ENCODE data around the gene SLAIN2. TPM values are rescaled to one million over a fixed set of nuclear protein-coding genes. Genes with fewer than 3 reads are reported as not detected.
A peak's percentile ranks its signal among the peaks of the same experiment; 100 is the strongest.

The SLAIN2 gene
- total RNA-seq, 2 experiments from 2014 or later = 46.3 to 47.0 TPM

GRCh38 chr4:48331577-48332330 is 9.6 kb upstream of the SLAIN2 start:
- ATAC-seq (ENCODE audit: poor library complexity) (no peak), DNase-seq (peak in 2 of 14 experiments; percentile 16 to 27)
- no peak for TF ChIP-seq CTCF (IDR thresholded peaks at IDR 0.05)
- no peaks in the 10 kb centered on the region for H3K4me1 ChIP-seq (ENCODE audit: insufficient read depth, low read length)
- Mint-ChIP-seq H3K4me1 (ENCODE audit: low read depth) (no peaks in the 10 kb centered on the region), H3K27ac (no peak overlapping the region), H3K27me3 (no peaks in the 10 kb centered on the region), H3K9me3 (no peaks in the 10 kb centered on the region), H3K4me3 (no peak overlapping the region), H3K36me3 (ENCODE audit: low read depth) (no peaks in the 10 kb centered on the region)
- H3K4me3 ChIP-seq (ENCODE audit: low read length) = no peak overlapping the region
- CTCF ChIA-PET = no interaction called here
- H3K9me3 ChIP-seq (ENCODE audit: control insufficient read depth in 1 of 2, insufficient read depth in 1 of 2, low read length in 2 of 2) = no peaks in the 10 kb centered on the region
- H3K36me3 ChIP-seq (ENCODE audit: insufficient read depth, low read length) = no peaks in the 10 kb centered on the region
- POLR2A ChIA-PET = no interaction called here
- H3K27me3 ChIP-seq (ENCODE audit: control insufficient read depth in 1 of 2, insufficient read depth in 2 of 2, low read length in 2 of 2) = peaks cover 0 to 6% of the 10 kb centered on the region in 2 experiments
- intact Hi-C loops (cut with DNase I, micrococcal nuclease) = loop anchor here in 1 of 2 experiments (10.0 kb wide), 1 partner anchor 867 kb away; the partner anchor contains the start of gene COMMD8
- H3K27ac ChIP-seq (ENCODE audit: low read depth in 1 of 2, low read length in 2 of 2) = no peak overlapping the region

DNA sequence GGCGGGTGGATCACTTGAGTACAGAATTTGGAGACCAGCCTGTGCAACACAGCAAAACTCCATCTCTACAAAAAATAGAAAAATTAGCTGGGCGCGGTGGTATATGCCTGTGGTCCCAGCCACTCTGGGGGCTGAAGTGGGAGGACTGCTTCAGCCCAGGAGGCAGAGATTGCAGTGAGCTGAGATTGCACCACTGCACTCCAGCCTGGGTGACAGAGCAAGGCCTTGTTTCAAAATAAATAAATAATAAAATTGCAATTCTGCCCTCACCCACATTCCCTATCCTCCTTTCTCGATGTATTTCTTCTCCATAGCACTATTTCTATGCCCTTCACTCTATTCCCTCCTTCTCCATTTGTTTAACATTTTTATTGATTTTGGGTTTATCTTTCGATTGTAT is 8.7 kb upstream of the SLAIN2 start:
- Mint-ChIP-seq H3K9me3 (no peaks in the 10 kb centered on the region), H3K36me3 (ENCODE audit: low read depth) (no peaks in the 10 kb centered on the region), H3K4me3 (no peak overlapping the region), H3K27ac (no peak overlapping the region), H3K4me1 (ENCODE audit: low read depth) (no peaks in the 10 kb centered on the region), H3K27me3 (no peaks in the 10 kb centered on the region)
- DNase-seq (no peak), ATAC-seq (ENCODE audit: poor library complexity) (no peak)
- Histone ChIP-seq H3K4me3 (ENCODE audit: low read length) (no peak overlapping the region), H3K36me3 (ENCODE audit: insufficient read depth, low read length) (no peaks in the 10 kb centered on the region), H3K9me3 (ENCODE audit: control insufficient read depth in 1 of 2, insufficient read depth in 1 of 2, low read length in 2 of 2) (no peaks in the 10 kb centered on the region), H3K27me3 (ENCODE audit: control insufficient read depth in 1 of 2, insufficient read depth in 2 of 2, low read length in 2 of 2) (peaks cover 0 to 6% of the 10 kb centered on the region in 2 experiments), H3K4me1 (ENCODE audit: insufficient read depth, low read length) (no peaks in the 10 kb centered on the region), H3K27ac (ENCODE audit: low read depth in 1 of 2, low read length in 2 of 2) (no peak overlapping the region)
- ChIA-PET CTCF (no interaction called here), POLR2A (no interaction called here)
- intact Hi-C loops (cut with DNase I, micrococcal nuclease) = loop anchor here in 1 of 2 experiments (10.0 kb wide), 1 partner anchor 868 kb away; the partner anchor contains the start of gene COMMD8
- no peak for TF ChIP-seq CTCF (IDR thresholded peaks at IDR 0.05)

DNA sequence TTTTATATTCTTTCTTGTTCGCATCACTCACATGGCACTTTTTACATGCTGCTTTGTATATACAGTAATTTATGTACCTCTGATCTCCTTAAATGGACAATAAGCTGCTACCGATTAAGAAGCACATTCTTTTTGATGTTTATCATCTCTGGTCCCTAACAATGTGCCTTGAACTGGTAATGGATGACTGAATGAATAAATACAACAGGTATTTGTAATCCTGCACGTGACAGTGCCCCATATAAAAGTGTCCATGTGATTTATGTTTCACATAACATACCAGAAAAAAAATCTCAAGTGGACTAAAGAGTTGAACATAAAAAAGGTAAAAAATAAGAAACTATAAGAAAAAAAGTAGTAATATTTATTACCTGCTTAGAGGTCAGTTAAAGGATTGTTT is 7.7 kb upstream of the SLAIN2 start:
- H3K4me3 Mint-ChIP-seq = no peak overlapping the region
- no peak for TF ChIP-seq CTCF (IDR thresholded peaks at IDR 0.05)
- Histone ChIP-seq H3K27ac (ENCODE audit: low read depth in 1 of 2, low read length in 2 of 2) (no peak overlapping the region), H3K36me3 (ENCODE audit: insufficient read depth, low read length) (no peaks in the 10 kb centered on the region), H3K27me3 (ENCODE audit: control insufficient read depth in 1 of 2, insufficient read depth in 2 of 2, low read length in 2 of 2) (peaks cover 0 to 6% of the 10 kb centered on the region in 2 experiments), H3K4me1 (ENCODE audit: insufficient read depth, low read length) (no peaks in the 10 kb centered on the region), H3K4me3 (ENCODE audit: low read length) (no peak overlapping the region), H3K9me3 (ENCODE audit: control insufficient read depth in 1 of 2, insufficient read depth in 1 of 2, low read length in 2 of 2) (no peaks in the 10 kb centered on the region)
- ATAC-seq (ENCODE audit: poor library complexity) = no peak
- DNase-seq = no peak
- intact Hi-C loops (cut with DNase I, micrococcal nuclease) = loop anchor here in 1 of 2 experiments (10.0 kb wide), 1 partner anchor 869 kb away; the partner anchor contains the start of gene COMMD8
- no peaks in the 10 kb centered on the region for H3K27me3 Mint-ChIP-seq
- no peak overlapping the region for H3K27ac Mint-ChIP-seq
- H3K36me3 Mint-ChIP-seq (ENCODE audit: low read depth) = no peaks in the 10 kb centered on the region
- ChIA-PET CTCF (no interaction called here), POLR2A (interaction anchor here (0.7 kb wide), 1 partner anchor 8 kb away, joined by 3 read pairs; the partner anchor contains the start of gene SLAIN2)
- H3K4me1 Mint-ChIP-seq (ENCODE audit: low read depth) = no peaks in the 10 kb centered on the region
- H3K9me3 Mint-ChIP-seq = no peaks in the 10 kb centered on the region
